ENCODE data around the gene TMEM37.

DNA sequence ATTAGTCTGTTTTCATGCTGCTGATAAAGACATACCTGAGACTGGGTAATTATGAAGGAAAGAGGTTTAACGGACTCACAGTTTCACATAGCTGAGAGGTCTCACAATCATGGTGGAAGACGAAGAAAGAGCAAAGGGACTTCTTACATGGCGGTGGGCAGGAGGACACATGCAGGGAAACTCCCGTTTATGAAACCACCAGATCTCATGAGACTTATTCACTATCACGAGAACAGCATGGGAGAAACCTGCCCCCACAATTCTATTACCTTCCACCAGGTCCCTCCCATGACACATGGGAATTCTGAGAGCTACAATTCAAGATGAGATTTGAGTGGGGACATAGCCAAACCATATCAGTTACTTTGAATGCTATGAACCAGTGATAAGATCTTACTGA is 48.5 kb downstream of the TMEM37 start:
- TF ChIP-seq SIN3A (IDR thresholded peaks at IDR 0.05; ENCODE audit: low read depth) (no peak), EGR1 (IDR thresholded peaks at IDR 0.05; ENCODE audit: low read depth) (no peak)
- TF ChIP-seq, protein P1, sequence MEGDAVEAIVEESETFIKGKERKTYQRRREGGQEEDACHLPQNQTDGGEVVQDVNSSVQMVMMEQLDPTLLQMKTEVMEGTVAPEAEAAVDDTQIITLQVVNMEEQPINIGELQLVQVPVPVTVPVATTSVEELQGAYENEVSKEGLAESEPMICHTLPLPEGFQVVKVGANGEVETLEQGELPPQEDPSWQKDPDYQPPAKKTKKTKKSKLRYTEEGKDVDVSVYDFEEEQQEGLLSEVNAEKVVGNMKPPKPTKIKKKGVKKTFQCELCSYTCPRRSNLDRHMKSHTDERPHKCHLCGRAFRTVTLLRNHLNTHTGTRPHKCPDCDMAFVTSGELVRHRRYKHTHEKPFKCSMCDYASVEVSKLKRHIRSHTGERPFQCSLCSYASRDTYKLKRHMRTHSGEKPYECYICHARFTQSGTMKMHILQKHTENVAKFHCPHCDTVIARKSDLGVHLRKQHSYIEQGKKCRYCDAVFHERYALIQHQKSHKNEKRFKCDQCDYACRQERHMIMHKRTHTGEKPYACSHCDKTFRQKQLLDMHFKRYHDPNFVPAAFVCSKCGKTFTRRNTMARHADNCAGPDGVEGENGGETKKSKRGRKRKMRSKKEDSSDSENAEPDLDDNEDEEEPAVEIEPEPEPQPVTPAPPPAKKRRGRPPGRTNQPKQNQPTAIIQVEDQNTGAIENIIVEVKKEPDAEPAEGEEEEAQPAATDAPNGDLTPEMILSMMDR (IDR thresholded peaks at IDR 0.05 in 2 of 3, conservative IDR thresholded peaks at IDR 0.05 in 1 of 3; ENCODE audit: borderline replicate concordance in 1 of 3, insufficient read depth in 1 of 3, low read depth in 2 of 3, low read length in 2 of 3) = no peak
- TF ChIP-seq, protein P2, sequence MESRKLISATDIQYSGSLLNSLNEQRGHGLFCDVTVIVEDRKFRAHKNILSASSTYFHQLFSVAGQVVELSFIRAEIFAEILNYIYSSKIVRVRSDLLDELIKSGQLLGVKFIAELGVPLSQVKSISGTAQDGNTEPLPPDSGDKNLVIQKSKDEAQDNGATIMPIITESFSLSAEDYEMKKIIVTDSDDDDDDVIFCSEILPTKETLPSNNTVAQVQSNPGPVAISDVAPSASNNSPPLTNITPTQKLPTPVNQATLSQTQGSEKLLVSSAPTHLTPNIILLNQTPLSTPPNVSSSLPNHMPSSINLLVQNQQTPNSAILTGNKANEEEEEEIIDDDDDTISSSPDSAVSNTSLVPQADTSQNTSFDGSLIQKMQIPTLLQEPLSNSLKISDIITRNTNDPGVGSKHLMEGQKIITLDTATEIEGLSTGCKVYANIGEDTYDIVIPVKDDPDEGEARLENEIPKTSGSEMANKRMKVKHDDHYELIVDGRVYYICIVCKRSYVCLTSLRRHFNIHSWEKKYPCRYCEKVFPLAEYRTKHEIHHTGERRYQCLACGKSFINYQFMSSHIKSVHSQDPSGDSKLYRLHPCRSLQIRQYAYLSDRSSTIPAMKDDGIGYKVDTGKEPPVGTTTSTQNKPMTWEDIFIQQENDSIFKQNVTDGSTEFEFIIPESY (IDR thresholded peaks at IDR 0.05; ENCODE audit: extremely low read depth, insufficient replicate concordance, low read length) = no peak

All from HCT116 (cell line).